Keratinocyte (primary cell): ENCODE data around the gene ADAM30. TPM values are rescaled to one million over a fixed set of nuclear protein-coding genes. Genes with fewer than 3 reads are reported as not detected.

ENCODE experiments used
- DNase-seq: peaks from one replicate; pipeline ENCODE4 v3.0.0-alpha.2; 2011; ENCODE audit warnings: low read depth, missing footprints, low spot score
- FAIRE-seq: peaks from 2 replicates; lab custom pipeline; 2011; peaks lifted over from hg19 to GRCh38; lab: Jason Lieb, UNC
- H2AFZ ChIP-seq: 2 replicates; pipeline ENCODE4 v1.6.0; 2012; ENCODE audit warnings: low read length, control low read depth, inconsistent platforms; ENCODE audit not compliant: control insufficient read depth
- H3K27ac ChIP-seq: 2 replicates; pipeline ENCODE4 v1.5.1; 2011; ENCODE audit warnings: low read length; ENCODE audit not compliant: control insufficient read depth, insufficient read depth
- H3K27me3 ChIP-seq: 3 replicates; pipeline ENCODE4 v1.6.0; 2011; ENCODE audit warnings: low read length; ENCODE audit not compliant: control insufficient read depth, insufficient read depth; ENCODE audit errors: extremely low read depth
- H3K36me3 ChIP-seq, 2 experiments: 2 replicates in 1 of 2; 3 replicates in 1 of 2; pipeline ENCODE4 v1.5.1; 2011; ENCODE audit warnings: low read length in 2 of 2, mild to moderate bottlenecking in 1 of 2; ENCODE audit not compliant: control insufficient read depth in 2 of 2, insufficient read depth in 2 of 2; ENCODE audit errors: extremely low read depth in 1 of 2
- H3K4me1 ChIP-seq: 3 replicates; pipeline ENCODE4 v1.5.1; 2011; ENCODE audit warnings: low read length; ENCODE audit not compliant: control insufficient read depth, insufficient read depth; ENCODE audit errors: extremely low read depth
- H3K4me2 ChIP-seq: 3 replicates; pipeline ENCODE4 v1.6.0; 2011; ENCODE audit warnings: low read depth, low read length; ENCODE audit not compliant: control insufficient read depth, insufficient read depth; ENCODE audit errors: extremely low read depth
- H3K4me3 ChIP-seq, 3 experiments: fragments of 200-600 bp in 1 of 3; sonication (generic) in 1 of 3; 2 replicates in 2 of 3; 3 replicates in 1 of 3; pipeline ENCODE4 v1.5.1; 2011 to 2016; ENCODE audit warnings: low read length in 3 of 3, mild to moderate bottlenecking in 3 of 3, control low read depth in 2 of 3, inconsistent platforms in 1 of 3, low read depth in 1 of 3, mixed read lengths in 1 of 3, mixed run types in 1 of 3, moderate library complexity in 1 of 3; ENCODE audit not compliant: control insufficient read depth in 2 of 3, insufficient read depth in 2 of 3; ENCODE audit errors: extremely low read depth in 1 of 3
- H3K79me2 ChIP-seq: 2 replicates; pipeline ENCODE4 v1.6.0; 2012; ENCODE audit warnings: low read length; ENCODE audit not compliant: control insufficient read depth, insufficient read depth
- H3K9ac ChIP-seq: 3 replicates; pipeline ENCODE4 v1.6.0; 2011; ENCODE audit warnings: low read length; ENCODE audit not compliant: control insufficient read depth, insufficient read depth; ENCODE audit errors: extremely low read depth
- H3K9me1 ChIP-seq: 3 replicates; pipeline ENCODE4 v1.6.0; 2011; ENCODE audit warnings: low read length; ENCODE audit not compliant: control insufficient read depth, insufficient read depth; ENCODE audit errors: extremely low read depth
- H3K9me3 ChIP-seq: 2 replicates; pipeline ENCODE4 v1.5.1; 2012; ENCODE audit warnings: low read depth, low read length; ENCODE audit not compliant: control insufficient read depth
- H4K20me1 ChIP-seq: 3 replicates; pipeline ENCODE4 v1.6.0; 2011; ENCODE audit warnings: low read length; ENCODE audit not compliant: control insufficient read depth, insufficient read depth; ENCODE audit errors: extremely low read depth
- CTCF ChIP-seq, 3 experiments: IDR thresholded peaks in 1 of 3; conservative IDR thresholded peaks in 1 of 3; optimal IDR thresholded peaks in 1 of 3; 2 replicates in 2 of 3; 3 replicates in 1 of 3; pipeline versions ENCODE3 to v1.5.1; 2011; ENCODE audit warnings: low read length in 3 of 3, mild to moderate bottlenecking in 3 of 3, moderate library complexity in 2 of 3, control low read depth in 1 of 3, inconsistent platforms in 1 of 3; ENCODE audit not compliant: insufficient read depth in 2 of 3; ENCODE audit errors: extremely low read depth in 1 of 3
- EZH2 ChIP-seq: IDR thresholded peaks from one replicate; pipeline ENCODE4 v1.6.1; 2012; ENCODE audit warnings: inconsistent platforms, mild to moderate bottlenecking, low read length, moderate library complexity
- dilution Hi-C: fragments of 300-500 bp; cut with MboI; formaldehyde crosslinking; loops from one replicate; pipeline ENCODE4 v1.7.0; 2020; ENCODE audit warnings: low sequenced_read_pairs; ENCODE audit not compliant: extremely low pct_ligation_motif_present
- polyA plus RNA-seq, 5 experiments: library from polyadenylated mRNA; depleted of rRNA in 3 of 5; stranded (reverse) in 3 of 5; stranded (forward) in 1 of 5; unstranded in 1 of 5; fragments of >200 nt; gene quantifications; 1 replicate in 1 of 5; 2 replicates in 3 of 5; 3 replicates in 1 of 5; pipeline versions ENCODE4 v1.2.1 to v1.2.3, GENCODE V29; 2011 to 2012; ENCODE audit warnings: missing spikeins in 2 of 5, low read depth in 1 of 5, low replicate concordance in 1 of 5

The ADAM30 gene
- polyA plus RNA-seq, 1 donor (not counting 4 experiments of a cell fraction or from before 2014, with no cell fraction given) = not detected

- H3K4me3 ChIP-seq = no peak overlapping the region
- no peaks in the 10 kb centered on the region for H3K79me2 ChIP-seq
- no peaks in the 10 kb centered on the region for H3K9me3 ChIP-seq
- peaks cover 8% of the 10 kb centered on the region for H3K4me1 ChIP-seq
- no peaks in the 10 kb centered on the region for H3K36me3 ChIP-seq
- TF ChIP-seq CTCF (optimal IDR thresholded peaks at IDR 0.05 in 1 of 3, IDR thresholded peaks at IDR 0.05 in 1 of 3, conservative IDR thresholded peaks at IDR 0.05 in 1 of 3; ENCODE audit: extremely low read depth in 1 of 3, insufficient read depth in 2 of 3, low read length in 3 of 3) (peak; percentile 86 to 97 (median 95)), EZH2 (no peak)
- no peak for DNase-seq
- peak; percentile 43 for FAIRE-seq
- H3K27me3 ChIP-seq = no peaks in the 10 kb centered on the region
- dilution Hi-C loops = no loop called here
- peak overlapping the region; percentile 76 for H2AFZ ChIP-seq
- H3K27ac ChIP-seq = no peak overlapping the region
- no peaks in the 10 kb centered on the region for H4K20me1 ChIP-seq
- H3K9ac ChIP-seq = no peak overlapping the region
- H3K4me2 ChIP-seq = peak overlapping the region; percentile 50
- no peaks in the 10 kb centered on the region for H3K9me1 ChIP-seq
These were observed 25.3 kb downstream of the ADAM30 start for GRCh38 chr1:119870917-119871596.

- Histone ChIP-seq H3K27me3 (no peaks in the 10 kb centered on the region), H3K9me3 (no peaks in the 10 kb centered on the region), H4K20me1 (no peaks in the 10 kb centered on the region), H3K9ac (no peak overlapping the region), H3K4me1 (peaks cover 8% of the 10 kb centered on the region), H3K4me2 (no peak overlapping the region), H3K36me3 (no peaks in the 10 kb centered on the region), H3K79me2 (no peaks in the 10 kb centered on the region), H3K9me1 (no peaks in the 10 kb centered on the region), H3K27ac (no peak overlapping the region), H3K4me3 (no peak overlapping the region), H2AFZ (no peak overlapping the region)
- dilution Hi-C loops = no loop called here
- FAIRE-seq = no peak
- DNase-seq = no peak
- no peak for TF ChIP-seq CTCF (optimal IDR thresholded peaks at IDR 0.05 in 1 of 3, IDR thresholded peaks at IDR 0.05 in 1 of 3, conservative IDR thresholded peaks at IDR 0.05 in 1 of 3; ENCODE audit: extremely low read depth in 1 of 3, insufficient read depth in 2 of 3, low read length in 3 of 3)
These were observed 26.3 kb downstream of the ADAM30 start for GRCh38 chr1:119869995-119870394.
